ENCODE measurements around the gene NARF.

DNA sequence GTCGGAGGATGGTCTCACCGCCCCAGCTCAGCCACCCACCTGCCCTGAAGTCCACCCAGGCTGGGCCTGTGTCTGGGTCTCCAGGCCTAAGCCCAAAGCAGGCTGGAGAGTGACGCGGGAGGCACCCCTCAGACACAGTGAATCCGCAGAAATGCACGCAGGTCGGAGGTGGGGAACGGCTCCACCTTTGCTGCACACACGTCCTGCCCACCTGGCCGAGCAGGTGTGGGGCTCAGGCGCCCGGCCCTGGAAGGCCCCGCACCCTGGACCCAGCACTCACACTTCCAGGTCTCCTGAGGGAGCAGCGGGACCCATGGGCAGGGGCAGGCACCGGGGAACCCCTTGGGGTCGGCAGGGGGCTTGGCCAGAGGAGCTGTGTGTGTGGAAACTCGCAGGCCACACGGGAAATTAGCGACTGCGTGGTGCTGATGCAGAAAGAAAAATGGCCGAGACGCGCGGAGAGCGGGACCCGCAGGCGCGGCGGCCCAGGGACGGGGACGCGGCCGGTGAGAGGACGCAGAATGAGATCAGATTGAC is 18.6 kb upstream of the NARF start:
- TF ChIP-seq CTCF (IDR thresholded peaks at IDR 0.05) (no peak), POLR2A (IDR thresholded peaks at IDR 0.05) (no peak)
